Testis (tissue), 2 donors: ENCODE data around the gene PTCSC3.

Experiments used
- POLR2A ChIP-seq: fragments of 450-650 bp; IDR thresholded peaks from one replicate; pipeline ENCODE4 v1.6.1; 2017; ENCODE audit warnings: antibody characterized with exemption, mild to moderate bottlenecking, moderate library complexity
- TF ChIP-seq, protein P1 (sequence below), 3 experiments: fragments of 450-650 bp in 2 of 3; fragments of 200-600 bp in 1 of 3; sonication (generic) in 1 of 3; IDR thresholded peaks; one replicate each; pipeline ENCODE4 v1.5.1; 2016 to 2019; ENCODE audit warnings: antibody characterized with exemption in 3 of 3, mild to moderate bottlenecking in 2 of 3, moderate library complexity in 1 of 3

GRCh38 chr14:36224176-36224575 is 47.7 kb upstream of the PTCSC3 start:
- TF ChIP-seq POLR2A, result no peak
- TF ChIP-seq, protein P1, sequence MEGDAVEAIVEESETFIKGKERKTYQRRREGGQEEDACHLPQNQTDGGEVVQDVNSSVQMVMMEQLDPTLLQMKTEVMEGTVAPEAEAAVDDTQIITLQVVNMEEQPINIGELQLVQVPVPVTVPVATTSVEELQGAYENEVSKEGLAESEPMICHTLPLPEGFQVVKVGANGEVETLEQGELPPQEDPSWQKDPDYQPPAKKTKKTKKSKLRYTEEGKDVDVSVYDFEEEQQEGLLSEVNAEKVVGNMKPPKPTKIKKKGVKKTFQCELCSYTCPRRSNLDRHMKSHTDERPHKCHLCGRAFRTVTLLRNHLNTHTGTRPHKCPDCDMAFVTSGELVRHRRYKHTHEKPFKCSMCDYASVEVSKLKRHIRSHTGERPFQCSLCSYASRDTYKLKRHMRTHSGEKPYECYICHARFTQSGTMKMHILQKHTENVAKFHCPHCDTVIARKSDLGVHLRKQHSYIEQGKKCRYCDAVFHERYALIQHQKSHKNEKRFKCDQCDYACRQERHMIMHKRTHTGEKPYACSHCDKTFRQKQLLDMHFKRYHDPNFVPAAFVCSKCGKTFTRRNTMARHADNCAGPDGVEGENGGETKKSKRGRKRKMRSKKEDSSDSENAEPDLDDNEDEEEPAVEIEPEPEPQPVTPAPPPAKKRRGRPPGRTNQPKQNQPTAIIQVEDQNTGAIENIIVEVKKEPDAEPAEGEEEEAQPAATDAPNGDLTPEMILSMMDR (IDR thresholded peaks at IDR 0.05), result no peak
